ENCODE results near the gene PRKCE. TPM values are rescaled to one million over a fixed set of nuclear protein-coding genes. Genes with fewer than 3 reads are reported as not detected.

The PRKCE gene
- total and polyA plus RNA-seq, 7 donors, result 3.0 to 22.8 (median 16.1) TPM

- Histone ChIP-seq H3K27ac (no peak overlapping the region), H3K36me3 (ENCODE audit: insufficient read depth in 1 of 2, low read depth in 1 of 2) (no peaks in the 10 kb centered on the region), H3K9me3 (no peaks in the 10 kb centered on the region), H3K4me1 (peaks cover 10% of the 10 kb centered on the region), H3K4me3 (no peak overlapping the region), H3K27me3 (ENCODE audit: insufficient read depth in 3 of 3, low read length in 2 of 3) (no peaks in the 10 kb centered on the region)
- intact Hi-C loops (cut with DNase I), result no loop called here
- no peak for TF ChIP-seq CTCF (IDR thresholded peaks at IDR 0.05)
- 95 to 98% (median 97%) methylated on average over 9 of the region's 9 CpGs for WGBS, 3 donors
- DNase-seq (no peak), ATAC-seq (no peak)
These were observed 514.4 kb downstream of the PRKCE start for GRCh38 chr2:46165916-46166315.

- WGBS, 3 donors, result 92 to 94% (median 93%) methylated on average over 6 to 9 of the region's 9 CpGs
- DNase-seq (no peak), ATAC-seq (no peak)
- H3K27me3 ChIP-seq (ENCODE audit: insufficient read depth in 3 of 3, low read length in 2 of 3), result no peaks in the 10 kb centered on the region
- intact Hi-C loops (cut with DNase I), result no loop called here
- H3K27ac ChIP-seq, result no peak overlapping the region
- H3K36me3 ChIP-seq (ENCODE audit: insufficient read depth in 1 of 2, low read depth in 1 of 2), result no peaks in the 10 kb centered on the region
- H3K4me3 ChIP-seq, result no peak overlapping the region
- no peak for TF ChIP-seq CTCF (IDR thresholded peaks at IDR 0.05)
- H3K9me3 ChIP-seq, result no peaks in the 10 kb centered on the region
- H3K4me1 ChIP-seq, result peaks cover 10% of the 10 kb centered on the region
These were observed 515.9 kb downstream of the PRKCE start for GRCh38 chr2:46167406-46167805.

- DNase-seq, result no peak
- Histone ChIP-seq H3K9me3 (no peaks in the 10 kb centered on the region), H3K4me1 (peaks cover 10% of the 10 kb centered on the region), H3K4me3 (no peak overlapping the region), H3K27me3 (ENCODE audit: insufficient read depth in 3 of 3, low read length in 2 of 3) (no peaks in the 10 kb centered on the region), H3K36me3 (ENCODE audit: insufficient read depth in 1 of 2, low read depth in 1 of 2) (no peaks in the 10 kb centered on the region), H3K27ac (no peak overlapping the region)
- ATAC-seq, result no peak
- WGBS, 3 donors, result 82 to 85% (median 83%) methylated on average over 3 of the region's 3 CpGs
- TF ChIP-seq CTCF (IDR thresholded peaks at IDR 0.05), result no peak
- intact Hi-C loops (cut with DNase I), result no loop called here
These were observed 516.4 kb downstream of the PRKCE start for GRCh38 chr2:46167924-46168323.

GRCh38 chr2:46169467-46169866 lies 518.0 kb downstream of the PRKCE start:
- Histone ChIP-seq H3K36me3 (ENCODE audit: insufficient read depth in 1 of 2, low read depth in 1 of 2) (no peaks in the 10 kb centered on the region), H3K9me3 (no peaks in the 10 kb centered on the region), H3K4me1 (peaks cover 3% of the 10 kb centered on the region), H3K4me3 (no peak overlapping the region), H3K27ac (no peak overlapping the region), H3K27me3 (ENCODE audit: insufficient read depth in 3 of 3, low read length in 2 of 3) (no peaks in the 10 kb centered on the region)
- ATAC-seq (no peak), DNase-seq (no peak)
- no peak for TF ChIP-seq CTCF (IDR thresholded peaks at IDR 0.05)
- intact Hi-C loops (cut with DNase I), result no loop called here
- 91 to 95% (median 94%) methylated on average over 6 of the region's 6 CpGs for WGBS, 3 donors

- H3K4me1 ChIP-seq, result no peaks in the 10 kb centered on the region
- H3K27me3 ChIP-seq (ENCODE audit: insufficient read depth in 3 of 3, low read length in 2 of 3), result no peaks in the 10 kb centered on the region
- no peak for ATAC-seq
- no peak overlapping the region for H3K4me3 ChIP-seq
- WGBS, 3 donors, result 48 to 62% (median 50%) methylated on average over 2 of the region's 2 CpGs
- H3K36me3 ChIP-seq (ENCODE audit: insufficient read depth in 1 of 2, low read depth in 1 of 2), result no peaks in the 10 kb centered on the region
- DNase-seq, result no peak
- TF ChIP-seq CTCF (IDR thresholded peaks at IDR 0.05), result no peak
- intact Hi-C loops (cut with DNase I), result no loop called here
- H3K9me3 ChIP-seq, result no peaks in the 10 kb centered on the region
- no peak overlapping the region for H3K27ac ChIP-seq
These were observed 518.6 kb downstream of the PRKCE start for GRCh38 chr2:46170026-46170425.

Data from psoas muscle (tissue), 8 donors.